ENCODE results near the gene HSPA1A. TPM values are rescaled to one million over a fixed set of nuclear protein-coding genes. Genes with fewer than 3 reads are reported as not detected.

The HSPA1A gene
- total RNA-seq, 1 experiment from 2014 or later = 169 TPM

GRCh38 chr6:31859923-31860322, 44.6 kb downstream of the HSPA1A start:
- ATAC-seq (no peak), DNase-seq (ENCODE audit: low read depth, low spot score) (no peak)
- H3K9me3 ChIP-seq (ENCODE audit: control insufficient read depth, insufficient read depth, low read depth, low read length) = no peaks in the 10 kb centered on the region
- no peaks in the 10 kb centered on the region for H3K27me3 ChIP-seq (ENCODE audit: control insufficient read depth, insufficient read depth, low read length)
- no peaks in the 10 kb centered on the region; the same call in 1 of the 2 replicates for H3K36me3 ChIP-seq (ENCODE audit: control insufficient read depth, insufficient read depth, low read length)
- ChIA-PET POLR2A (no interaction called here), CTCF (no interaction called here)
- no peak for TF ChIP-seq REST (IDR thresholded peaks at IDR 0.05; ENCODE audit: insufficient read depth in 1 of 2, low read depth in 2 of 2, low read length in 1 of 2)
- TF ChIP-seq POLR2AphosphoS5 (IDR thresholded peaks at IDR 0.05; ENCODE audit: low read depth, low read length) = no peak
- no peak for TF ChIP-seq TCF7L2 (IDR thresholded peaks at IDR 0.05; ENCODE audit: low read depth, low read length)
- TF ChIP-seq SIN3A (IDR thresholded peaks at IDR 0.05; ENCODE audit: borderline replicate concordance, insufficient read depth, low read depth, low read length) = no peak
- TF ChIP-seq CTCF (IDR thresholded peaks at IDR 0.05) = no peak
- no TSS peak for BruUV-seq (replicated peaks)
- in situ Hi-C loops (cut with HindIII; ENCODE audit: low pct_unique_long_range_greater_than_20kb, low sequenced_read_pairs) (no loop called here), intact Hi-C loops (cut with micrococcal nuclease; ENCODE audit: unreplicated experiment) (no loop called here)
- H3K4me3 ChIP-seq (ENCODE audit: low read depth in 2 of 2, low read length in 2 of 2) = no peak overlapping the region
- H3K27ac ChIP-seq (ENCODE audit: low read length) = no peak overlapping the region
- H3K4me1 ChIP-seq (ENCODE audit: control insufficient read depth, insufficient read depth, low read length) = peaks cover 13% of the 10 kb centered on the region

DNA sequence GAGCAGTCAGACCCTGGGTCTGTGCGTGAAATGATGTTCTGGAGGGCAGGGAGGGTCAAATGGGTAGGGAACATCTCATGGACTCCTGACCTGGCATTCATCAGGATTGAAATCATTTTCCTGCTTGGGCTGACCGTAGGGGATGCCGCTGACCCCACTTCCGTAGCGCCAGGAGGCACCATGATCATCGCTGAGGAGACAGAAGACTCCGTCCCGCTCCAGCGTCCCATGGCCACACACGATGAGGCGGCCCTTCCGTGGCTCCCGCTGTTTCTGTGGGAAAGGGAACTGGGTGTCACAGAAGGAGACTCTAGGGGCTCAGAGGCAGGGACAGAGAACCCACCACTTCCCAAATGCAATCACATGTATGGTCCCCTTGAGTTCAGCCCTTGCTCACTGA, 45.0 kb downstream of the HSPA1A start:
- ChIA-PET POLR2A (no interaction called here), CTCF (no interaction called here)
- Histone ChIP-seq H3K4me3 (ENCODE audit: low read depth in 2 of 2, low read length in 2 of 2) (no peak overlapping the region), H3K9me3 (ENCODE audit: control insufficient read depth, insufficient read depth, low read depth, low read length) (no peaks in the 10 kb centered on the region), H3K4me1 (ENCODE audit: control insufficient read depth, insufficient read depth, low read length) (peaks cover 17% of the 10 kb centered on the region), H3K27me3 (ENCODE audit: control insufficient read depth, insufficient read depth, low read length) (no peaks in the 10 kb centered on the region), H3K36me3 (ENCODE audit: control insufficient read depth, insufficient read depth, low read length) (no peaks in the 10 kb centered on the region; the same call in 1 of the 2 replicates), H3K27ac (ENCODE audit: low read length) (no peak overlapping the region)
- TF ChIP-seq CTCF (IDR thresholded peaks at IDR 0.05) = no peak
- TF ChIP-seq TCF7L2 (IDR thresholded peaks at IDR 0.05; ENCODE audit: low read depth, low read length) = no peak
- no peak for TF ChIP-seq POLR2AphosphoS5 (IDR thresholded peaks at IDR 0.05; ENCODE audit: low read depth, low read length)
- TF ChIP-seq REST (IDR thresholded peaks at IDR 0.05; ENCODE audit: insufficient read depth in 1 of 2, low read depth in 2 of 2, low read length in 1 of 2) = no peak
- no peak for TF ChIP-seq SIN3A (IDR thresholded peaks at IDR 0.05; ENCODE audit: borderline replicate concordance, insufficient read depth, low read depth, low read length)
- no peak for DNase-seq (ENCODE audit: low read depth, low spot score)
- intact Hi-C loops (cut with micrococcal nuclease; ENCODE audit: unreplicated experiment) (no loop called here), in situ Hi-C loops (cut with HindIII; ENCODE audit: low pct_unique_long_range_greater_than_20kb, low sequenced_read_pairs) (no loop called here)
- ATAC-seq = no peak
- BruUV-seq (replicated peaks) = no TSS peak
